Breast epithelium (tissue), 4 donors: Measurements from ENCODE around the gene CHRM5. TPM values are rescaled to one million over a fixed set of nuclear protein-coding genes. Genes with fewer than 3 reads are reported as not detected.

Experiments
- DNase-seq, 2 donors: peaks; one replicate each; pipeline ENCODE4 v3.0.0-alpha.2; 2019; ENCODE audit warnings: low spot score in 2 of 2
- H3K27ac ChIP-seq, 2 donors: fragments of 200-600 bp; sonication (generic) in 1 of 2; one replicate each; pipeline ENCODE4 v1.5.1; 2016 to 2019; ENCODE audit warnings: mild to moderate bottlenecking in 1 of 2
- H3K27me3 ChIP-seq, 2 donors: fragments of 200-600 bp; sonication (generic) in 1 of 2; one replicate each; pipeline versions ENCODE4 v1.5.1 to v1.6.0; 2017 to 2019; ENCODE audit warnings: control low read depth in 1 of 2, mild to moderate bottlenecking in 1 of 2
- H3K36me3 ChIP-seq: fragments of 200-600 bp; one replicate; pipeline ENCODE4 v1.5.1; 2019
- H3K4me1 ChIP-seq, 2 donors: fragments of 200-600 bp; sonication (generic); one replicate each; pipeline ENCODE4 v1.5.1; 2016 to 2019; ENCODE audit warnings: control low read depth in 1 of 2
- H3K4me3 ChIP-seq, 3 donors: fragments of 200-600 bp; sonication (generic); 1 replicate in 2 of 3; 2 replicates in 1 of 3; pipeline ENCODE4 v1.5.1; 2016 to 2019; ENCODE audit warnings: mild to moderate bottlenecking in 3 of 3, moderate library complexity in 2 of 3
- H3K9me3 ChIP-seq, 2 donors: fragments of 200-600 bp; sonication (generic) in 1 of 2; one replicate each; pipeline ENCODE4 v1.5.1; 2016 to 2019; ENCODE audit warnings: control low read depth in 1 of 2
- CTCF ChIP-seq, 3 donors: fragments of 450-650 bp; IDR thresholded peaks; one replicate each; pipeline ENCODE4 v1.5.1; 2016 to 2017; ENCODE audit warnings: antibody characterized with exemption in 3 of 3, mild to moderate bottlenecking in 3 of 3, moderate library complexity in 3 of 3
- POLR2A ChIP-seq: fragments of 450-650 bp; IDR thresholded peaks from one replicate; pipeline ENCODE4 v1.6.1; 2016; ENCODE audit warnings: antibody characterized with exemption, mild to moderate bottlenecking, moderate library complexity
- POLR2AphosphoS5 ChIP-seq, 3 donors: sonication (generic); formaldehyde crosslinking; IDR thresholded peaks; one replicate each; pipeline ENCODE4 v1.6.1; 2017; ENCODE audit warnings: antibody characterized with exemption in 3 of 3
- intact Hi-C: fragments of 100-400 bp; cut with DNase I; formaldehyde crosslinking; loops from one replicate; pipeline ENCODE4 v1.15.1; 2023; ENCODE audit warnings: low total_unique reads
- total RNA-seq, 3 donors: library from RNA; depleted of rRNA; stranded (reverse); fragments of >200 nt; gene quantifications; one replicate each; pipeline ENCODE4 v1.1.0, GENCODE V29; 2016

The CHRM5 gene
- total RNA-seq, 3 donors from 2014 or later, result not detected

GRCh38 chr15:34006381-34006780 is 38.1 kb downstream of the CHRM5 start:
- no peak for DNase-seq
- H3K36me3 ChIP-seq, result no peaks in the 10 kb centered on the region
- no peaks in the 10 kb centered on the region for H3K9me3 ChIP-seq
- no peak overlapping the region for H3K27ac ChIP-seq
- TF ChIP-seq CTCF (IDR thresholded peaks at IDR 0.05) (no peak), POLR2A (no peak), POLR2AphosphoS5 (IDR thresholded peaks at IDR 0.05) (no peak)
- H3K27me3 ChIP-seq, result no peaks in the 10 kb centered on the region
- intact Hi-C loops, result no loop called here
- no peak overlapping the region for H3K4me3 ChIP-seq
- H3K4me1 ChIP-seq, result no peaks in the 10 kb centered on the region

- no peak overlapping the region for H3K4me3 ChIP-seq
- no peaks in the 10 kb centered on the region for H3K27me3 ChIP-seq
- no peaks in the 10 kb centered on the region for H3K4me1 ChIP-seq
- H3K36me3 ChIP-seq, result no peaks in the 10 kb centered on the region
- H3K9me3 ChIP-seq, result no peaks in the 10 kb centered on the region
- no peak overlapping the region for H3K27ac ChIP-seq
- no peak for TF ChIP-seq POLR2AphosphoS5 (IDR thresholded peaks at IDR 0.05)
- TF ChIP-seq CTCF (IDR thresholded peaks at IDR 0.05), result no peak
- TF ChIP-seq POLR2A, result no peak
- no peak for DNase-seq
- intact Hi-C loops, result loop anchor here (5.0 kb wide), 1 partner anchor 183 kb away; no protein-coding TSS in a partner anchor
Observed at GRCh38 chr15:34009656-34010055, 41.4 kb downstream of the CHRM5 start.

GRCh38 chr15:34010921-34011320 is 42.6 kb downstream of the CHRM5 start:
- TF ChIP-seq CTCF (IDR thresholded peaks at IDR 0.05), result no peak
- no peak for TF ChIP-seq POLR2AphosphoS5 (IDR thresholded peaks at IDR 0.05)
- no peak for TF ChIP-seq POLR2A
- Histone ChIP-seq H3K4me1 (no peaks in the 10 kb centered on the region), H3K36me3 (no peaks in the 10 kb centered on the region), H3K4me3 (no peak overlapping the region), H3K27me3 (no peaks in the 10 kb centered on the region), H3K9me3 (no peaks in the 10 kb centered on the region), H3K27ac (no peak overlapping the region)
- intact Hi-C loops, result loop anchor here (5.0 kb wide), 1 partner anchor 181 kb away; no protein-coding TSS in a partner anchor
- DNase-seq, result no peak

DNA sequence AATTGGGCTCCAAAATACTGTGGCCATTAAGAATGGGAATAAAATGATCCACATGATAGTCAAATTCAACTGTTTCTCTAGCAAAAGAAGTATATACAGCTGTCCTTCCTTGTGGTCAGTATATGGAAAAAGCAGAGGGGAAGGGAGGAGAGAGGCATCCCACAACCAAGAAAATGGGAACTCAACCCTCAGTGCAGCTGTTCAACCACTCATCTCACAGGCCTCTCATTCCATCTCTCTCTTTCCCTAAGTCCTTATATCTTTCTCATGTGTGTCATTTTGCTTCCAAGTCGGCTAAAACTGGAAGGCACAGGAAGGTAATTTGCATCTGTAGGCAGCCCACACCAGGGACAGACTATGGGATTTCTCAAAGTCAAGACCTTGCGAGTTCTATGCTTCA is 43.2 kb downstream of the CHRM5 start:
- Histone ChIP-seq H3K4me1 (no peaks in the 10 kb centered on the region), H3K9me3 (no peaks in the 10 kb centered on the region), H3K27me3 (no peaks in the 10 kb centered on the region), H3K4me3 (no peak overlapping the region), H3K27ac (no peak overlapping the region), H3K36me3 (no peaks in the 10 kb centered on the region)
- intact Hi-C loops, result loop anchor here (5.0 kb wide), 1 partner anchor 181 kb away; no protein-coding TSS in a partner anchor
- DNase-seq, result no peak
- TF ChIP-seq POLR2AphosphoS5 (IDR thresholded peaks at IDR 0.05), result no peak
- TF ChIP-seq POLR2A, result no peak

DNA sequence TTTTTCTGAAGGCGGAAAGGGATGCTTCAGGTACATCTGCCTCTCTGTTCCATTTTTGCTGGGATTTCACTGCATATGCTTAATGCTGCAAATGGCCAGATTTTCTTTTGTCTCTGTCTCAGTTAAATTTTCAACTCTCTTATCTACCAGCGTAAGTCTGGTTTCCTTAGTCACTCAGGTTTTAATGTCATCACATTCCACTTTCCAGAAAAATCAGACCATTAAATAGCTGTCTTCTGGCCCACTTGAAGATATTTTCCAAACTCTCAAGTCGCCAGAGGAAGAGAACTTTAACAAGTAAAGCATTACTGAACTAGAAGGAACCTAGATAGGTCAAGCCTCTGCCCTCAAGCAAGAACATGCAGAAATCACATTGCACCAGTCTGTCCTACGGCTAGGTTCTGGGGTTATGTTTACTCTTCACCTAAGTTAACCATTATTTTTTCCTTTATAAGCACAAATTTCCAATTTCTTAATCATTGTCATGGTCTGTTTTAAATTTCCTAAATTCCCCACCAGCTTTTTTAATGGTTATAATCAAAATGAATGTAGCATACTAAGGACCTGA is 44.2 kb downstream of the CHRM5 start:
- intact Hi-C loops, result loop anchor here (5.0 kb wide), 1 partner anchor 180 kb away; no protein-coding TSS in a partner anchor
- TF ChIP-seq POLR2A, result no peak
- TF ChIP-seq POLR2AphosphoS5 (IDR thresholded peaks at IDR 0.05), result no peak
- TF ChIP-seq CTCF (IDR thresholded peaks at IDR 0.05), result no peak
- Histone ChIP-seq H3K27me3 (no peaks in the 10 kb centered on the region), H3K4me3 (no peak overlapping the region), H3K9me3 (no peaks in the 10 kb centered on the region), H3K4me1 (no peaks in the 10 kb centered on the region), H3K36me3 (no peaks in the 10 kb centered on the region), H3K27ac (no peak overlapping the region)
- DNase-seq, result no peak
